GM18873 (cell line): ENCODE measurements around the gene NPAS3.

Source experiments
- ATAC-seq: cut with Tn5 transposase; IDR thresholded peaks from one replicate; pipeline ENCODE4 v1.9.1; 2021; ENCODE audit warnings: mild to moderate bottlenecking, moderate library complexity, moderate number of reproducible peaks; ENCODE audit not compliant: unreplicated experiment, low FRiP score

Gene NPAS3

DNA sequence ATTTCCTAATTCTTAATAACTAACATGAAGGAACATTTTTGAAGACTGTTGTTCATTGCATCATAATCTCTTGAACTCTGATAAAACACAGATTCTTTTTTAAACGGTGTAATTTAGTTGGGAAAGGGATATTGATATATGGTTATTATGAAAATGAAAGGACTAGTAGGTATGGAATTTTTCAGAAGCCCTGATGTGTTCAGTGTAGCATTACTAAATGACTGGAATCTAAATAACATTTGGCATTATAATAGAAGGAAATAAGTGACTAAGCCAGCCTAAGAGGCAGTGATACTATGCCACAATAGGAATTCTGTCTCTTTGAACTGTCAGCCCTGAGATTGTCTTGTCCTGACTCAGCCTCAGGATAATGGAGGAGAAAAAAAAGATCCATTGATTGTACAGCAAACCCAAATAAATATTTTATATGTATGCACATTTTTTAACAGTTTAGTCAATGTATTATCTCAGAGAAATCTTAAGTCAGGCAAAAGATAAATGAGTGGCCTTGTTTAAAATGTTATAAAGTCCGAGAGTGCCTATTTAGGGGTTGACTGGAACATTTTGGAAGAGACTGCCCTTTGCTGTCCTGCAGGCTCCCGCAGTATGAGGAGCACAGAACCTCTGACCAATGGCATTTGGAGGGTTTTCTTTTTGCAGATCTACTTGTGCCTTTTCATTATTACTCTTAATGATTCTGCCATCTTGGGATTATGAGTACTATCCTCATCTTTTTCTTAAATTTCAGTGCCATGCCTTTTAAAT, 741.0 kb downstream of the NPAS3 start:
- no peak for ATAC-seq

DNA sequence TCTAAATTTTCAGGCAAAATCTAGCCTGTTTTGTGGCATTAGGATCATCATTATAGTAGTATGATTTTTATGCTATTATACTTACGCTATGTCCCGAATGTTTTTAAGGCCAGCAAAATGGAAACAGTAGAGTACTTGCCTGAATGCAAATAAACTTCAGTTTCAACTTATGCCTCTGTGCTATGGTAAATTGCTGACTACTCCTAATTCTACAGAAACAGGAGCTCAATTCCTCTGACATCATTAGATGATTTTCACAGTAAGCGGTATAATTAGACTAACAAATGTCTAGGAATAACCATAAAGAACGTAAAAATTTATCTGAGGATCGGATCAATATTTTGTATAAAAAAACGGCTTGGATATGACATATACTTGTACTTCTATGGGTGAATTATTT, 742.2 kb downstream of the NPAS3 start:
- no peak for ATAC-seq

DNA sequence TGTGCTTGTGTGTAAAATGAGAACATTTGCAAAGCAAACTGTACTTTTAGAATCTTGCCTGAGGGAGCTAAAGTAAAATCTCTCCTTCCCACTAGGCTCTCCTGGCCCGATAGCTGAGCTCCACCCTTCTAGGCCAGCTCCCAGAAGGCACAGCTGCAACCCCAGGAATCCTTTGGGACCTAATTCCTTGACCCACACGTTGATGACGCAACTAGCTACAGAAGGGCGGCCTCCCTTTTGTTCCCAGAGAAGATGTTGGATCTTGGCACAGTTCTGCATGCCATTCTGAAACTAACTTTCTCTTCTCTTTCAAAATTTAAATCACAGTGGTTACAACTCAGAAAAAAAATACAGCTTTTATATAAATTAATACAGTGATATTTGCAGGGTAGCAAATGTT, 744.1 kb downstream of the NPAS3 start:
- ATAC-seq = no peak

DNA sequence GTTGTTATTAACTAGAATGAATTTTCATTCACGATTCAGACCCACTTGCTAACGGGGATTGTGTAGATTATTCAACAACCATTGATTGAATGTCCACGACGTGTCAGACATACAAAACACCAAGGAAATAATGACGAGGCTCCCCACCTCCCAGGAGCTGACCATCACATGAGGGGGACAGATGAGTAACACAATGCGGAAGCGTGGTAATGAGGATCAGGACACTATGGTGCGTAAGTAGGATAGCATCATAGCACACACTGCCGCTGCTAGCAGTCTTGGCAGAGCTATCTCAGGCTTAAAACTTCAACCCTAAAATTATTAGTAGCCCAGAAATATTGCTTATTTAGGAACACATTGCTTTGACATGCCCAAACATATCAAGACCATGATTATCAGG, 746.3 kb downstream of the NPAS3 start:
- no peak for ATAC-seq

DNA sequence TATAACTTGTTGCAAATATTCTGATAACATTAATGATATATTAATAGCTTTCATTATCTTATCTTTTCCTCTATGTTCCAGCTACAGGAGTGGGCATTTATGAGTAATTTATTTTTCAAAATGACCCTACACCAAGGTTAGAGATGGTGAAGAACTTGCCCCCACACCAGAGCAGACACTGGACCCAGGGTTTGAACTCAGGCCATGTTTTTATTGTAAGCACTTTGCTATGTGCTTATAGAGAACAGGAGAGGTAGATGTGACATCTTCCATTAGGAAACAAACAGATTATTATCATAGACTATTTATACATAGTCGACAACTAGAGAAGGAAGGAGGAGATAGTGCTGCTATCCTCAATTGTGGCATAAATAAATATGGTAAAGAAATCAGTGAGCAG, 747.0 kb downstream of the NPAS3 start:
- no peak for ATAC-seq

DNA sequence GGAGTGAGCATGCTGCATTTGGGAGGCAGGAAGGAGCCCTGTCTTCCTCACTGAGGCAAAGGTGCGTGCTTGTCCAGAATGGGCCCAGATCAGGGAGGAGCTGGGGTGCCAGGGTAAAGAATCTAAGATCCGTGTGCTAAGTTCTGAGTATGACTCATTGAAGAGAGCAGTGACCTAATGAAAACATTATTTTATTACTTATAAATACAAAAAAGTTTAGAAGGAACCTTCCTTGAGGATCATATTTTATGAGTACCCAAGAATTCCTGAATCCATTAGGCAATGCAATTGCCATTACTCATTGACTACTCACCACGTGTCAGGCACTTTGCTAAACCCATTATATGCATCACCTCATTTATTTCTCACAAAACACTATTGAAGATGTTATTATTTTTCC, 747.5 kb downstream of the NPAS3 start:
- ATAC-seq = no peak

DNA sequence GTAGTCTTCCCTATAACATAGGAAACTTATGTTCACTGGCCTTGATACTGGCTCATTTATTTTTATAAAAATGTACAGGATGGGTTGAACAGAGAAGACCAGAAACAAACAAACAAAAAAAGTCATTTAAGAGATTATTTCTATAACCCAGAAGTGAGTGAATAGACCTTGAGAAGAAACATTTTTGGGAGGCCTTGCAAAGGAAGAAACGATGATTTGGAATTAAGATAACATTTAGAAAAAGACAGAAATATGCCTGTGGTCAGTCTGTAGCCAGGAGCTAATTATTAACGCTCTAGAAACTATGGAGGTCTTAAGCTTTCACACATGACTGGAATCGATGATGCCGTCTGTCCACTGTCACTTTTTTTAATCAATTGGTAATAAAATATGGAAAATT, 748.2 kb downstream of the NPAS3 start:
- no peak for ATAC-seq

DNA sequence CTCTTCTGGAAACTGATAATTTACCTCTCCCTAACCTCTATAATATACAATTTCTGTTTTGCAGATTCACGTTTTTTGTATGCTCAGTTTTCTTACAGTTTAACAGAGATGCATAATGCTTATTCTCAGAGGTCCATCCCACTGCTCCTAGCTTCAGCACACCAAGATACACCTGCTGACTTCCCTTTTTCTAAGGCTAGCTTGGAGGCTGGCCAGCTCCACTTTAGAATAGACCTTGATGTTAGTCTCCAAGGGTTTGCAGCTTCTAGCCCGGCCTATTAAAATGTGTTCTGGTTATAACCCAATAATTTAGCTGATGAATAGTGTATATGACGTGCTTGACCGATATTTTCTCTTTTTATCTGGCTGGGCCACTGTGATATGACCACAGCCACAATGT, 751.0 kb downstream of the NPAS3 start:
- no peak for ATAC-seq

DNA sequence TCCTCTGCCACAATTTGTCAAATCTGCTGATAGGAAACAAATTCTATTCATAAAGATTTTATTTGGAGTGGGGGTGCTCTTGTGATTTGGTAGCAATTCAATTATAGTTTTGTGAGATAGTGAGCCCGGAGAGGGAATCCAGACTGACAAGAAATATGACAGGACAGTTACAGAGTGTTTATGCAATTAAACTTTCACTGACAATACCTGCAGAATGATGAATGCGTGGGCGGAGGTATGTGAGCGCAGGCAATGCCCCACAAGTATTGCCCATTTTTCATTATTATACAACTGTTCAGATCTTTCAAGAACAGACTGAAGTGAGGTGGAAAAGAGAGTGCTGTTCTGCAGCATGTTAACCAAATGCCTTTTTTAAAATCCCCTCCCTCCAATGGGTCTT, 753.2 kb downstream of the NPAS3 start:
- no peak for ATAC-seq

DNA sequence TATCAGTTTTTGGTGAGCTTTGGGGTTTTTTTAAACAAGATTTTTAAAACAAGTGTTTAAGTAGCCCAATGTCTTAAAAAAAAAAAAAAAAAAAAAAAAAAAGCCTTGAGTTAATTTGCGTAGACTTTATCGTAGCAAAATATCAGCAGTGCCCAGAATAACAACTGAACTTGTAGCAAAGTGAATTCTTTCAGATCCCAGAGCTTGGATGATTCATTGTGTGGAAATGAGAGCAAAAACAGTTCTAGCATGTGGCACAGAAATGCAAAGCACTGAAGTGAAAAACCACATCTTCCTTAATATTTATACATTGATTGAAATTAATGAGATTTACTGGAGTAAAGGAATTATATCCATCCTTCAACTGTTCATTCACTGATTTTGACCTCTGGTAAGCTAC, 754.1 kb downstream of the NPAS3 start:
- no peak for ATAC-seq

DNA sequence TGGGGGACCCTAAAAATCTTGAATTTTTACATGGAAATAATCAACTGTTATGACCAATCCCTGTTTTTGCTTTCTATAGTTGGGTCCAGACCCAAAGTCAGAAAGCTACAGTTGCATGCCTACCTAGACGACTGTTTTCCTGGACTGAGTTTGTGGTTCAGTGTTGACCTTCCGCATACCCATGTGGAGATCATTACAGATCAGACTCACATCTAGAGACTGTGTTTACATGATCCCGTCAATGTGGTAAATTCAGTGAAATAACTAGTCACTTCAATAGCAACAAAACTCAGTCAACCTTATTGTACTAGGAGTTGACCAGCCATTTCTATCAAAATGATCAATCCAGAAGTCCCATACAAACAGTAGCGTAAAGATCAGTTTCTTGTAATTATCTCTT, 754.6 kb downstream of the NPAS3 start:
- no peak for ATAC-seq

DNA sequence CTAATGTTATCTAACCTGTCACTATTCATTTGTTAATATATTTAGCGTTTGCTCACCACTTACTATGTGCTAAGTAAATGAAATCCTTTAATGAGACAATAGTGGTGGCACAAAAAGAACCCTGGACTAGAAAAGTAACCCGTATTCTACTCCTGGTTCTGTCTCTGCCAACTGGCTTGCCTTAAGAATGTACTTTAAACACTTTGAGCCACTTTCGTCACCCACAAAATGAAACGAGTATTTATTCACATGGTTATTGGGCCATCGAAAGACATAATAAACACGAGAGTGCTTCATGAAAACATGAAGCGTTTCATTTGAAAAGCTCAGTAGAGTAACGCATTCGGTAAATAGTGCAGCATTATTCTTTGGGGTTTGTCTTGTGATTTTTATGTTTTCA, 757.5 kb downstream of the NPAS3 start:
- ATAC-seq = no peak

DNA sequence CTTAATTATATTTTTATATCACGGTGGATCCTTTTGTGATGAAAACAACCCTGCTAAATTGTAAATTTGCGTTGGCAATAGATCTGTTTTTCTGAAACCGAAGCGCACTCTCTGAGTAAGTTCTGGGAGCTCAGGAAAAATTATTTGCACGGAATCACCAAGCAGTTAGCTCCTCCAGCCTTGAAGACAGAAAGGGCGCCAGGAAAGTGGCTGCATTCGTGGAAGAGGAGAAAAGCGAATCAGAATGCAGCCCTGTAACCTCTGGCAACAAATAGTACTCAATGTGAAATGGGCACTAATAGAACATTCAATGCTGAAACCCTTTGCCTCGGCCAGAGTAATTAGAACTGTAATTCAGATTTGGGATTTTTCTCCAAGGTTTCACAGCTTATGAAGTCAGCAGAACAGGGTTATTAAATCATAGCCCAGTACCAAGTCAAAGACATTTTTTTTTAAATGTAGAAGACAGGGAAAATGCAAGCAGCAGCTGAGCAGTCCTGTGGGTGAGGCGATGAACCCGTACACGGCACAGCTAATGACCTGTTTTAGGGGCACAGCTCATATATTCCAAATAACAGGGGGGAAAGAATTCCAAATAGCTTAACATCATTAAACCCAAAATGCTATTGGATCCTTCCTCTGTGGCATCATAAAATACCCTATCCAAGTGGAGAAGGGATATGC, 760.8 kb downstream of the NPAS3 start:
- no peak for ATAC-seq

DNA sequence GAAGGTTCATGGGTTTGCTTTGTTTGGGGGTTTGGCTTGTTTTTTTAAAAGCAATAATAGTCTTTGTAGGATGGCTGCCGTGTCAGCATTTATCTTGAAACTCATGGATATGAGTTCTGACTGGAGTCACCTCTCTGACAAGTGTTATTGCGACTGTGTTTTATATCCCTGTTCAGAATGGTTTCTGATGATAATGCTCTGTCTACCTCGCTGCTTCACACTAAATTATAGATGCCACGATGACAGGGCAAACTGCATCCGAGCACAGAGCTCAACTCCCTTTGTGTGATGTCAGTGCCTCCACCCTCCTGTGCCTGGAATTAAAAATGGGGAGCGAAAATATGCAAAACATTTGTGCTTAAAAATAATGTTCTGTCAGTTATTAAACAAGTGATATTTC, 761.4 kb downstream of the NPAS3 start:
- ATAC-seq = no peak

DNA sequence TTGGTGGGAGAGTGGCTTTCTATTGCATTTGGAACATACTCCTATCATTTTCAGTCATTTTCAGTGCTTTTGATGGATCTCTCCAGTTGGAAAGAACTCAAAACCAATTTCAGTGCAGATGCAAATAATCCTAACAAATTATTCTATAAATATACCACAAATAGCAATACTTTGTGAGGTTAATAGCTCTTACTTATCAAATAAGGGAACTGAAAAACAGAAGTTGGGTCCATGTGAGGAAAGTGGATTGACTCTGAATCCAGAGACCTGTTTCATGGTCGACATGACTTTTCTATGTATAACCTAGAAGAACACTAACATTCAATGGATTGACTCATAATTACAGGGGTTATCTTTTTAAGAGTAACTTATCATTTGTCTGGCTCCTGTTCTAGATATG, 763.6 kb downstream of the NPAS3 start:
- no peak for ATAC-seq

DNA sequence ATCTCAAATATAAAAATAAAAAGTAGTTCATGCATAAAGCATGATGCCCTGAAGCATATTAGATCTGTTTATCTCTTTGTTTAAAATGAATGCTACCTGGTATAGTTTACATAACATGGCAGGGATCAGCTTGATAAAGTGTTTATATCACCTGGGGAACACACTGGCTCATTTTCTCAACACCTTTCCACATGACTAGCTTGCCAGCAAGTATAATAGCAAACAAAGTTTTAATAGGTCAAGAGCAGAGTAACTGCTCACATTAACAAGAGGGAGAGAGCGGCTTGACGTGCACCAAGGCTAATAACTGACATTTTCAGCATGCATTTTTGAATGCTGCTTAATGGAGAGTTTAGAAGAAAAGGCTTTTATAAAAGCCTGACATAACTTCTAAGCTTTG, 765.8 kb downstream of the NPAS3 start:
- ATAC-seq = no peak

DNA sequence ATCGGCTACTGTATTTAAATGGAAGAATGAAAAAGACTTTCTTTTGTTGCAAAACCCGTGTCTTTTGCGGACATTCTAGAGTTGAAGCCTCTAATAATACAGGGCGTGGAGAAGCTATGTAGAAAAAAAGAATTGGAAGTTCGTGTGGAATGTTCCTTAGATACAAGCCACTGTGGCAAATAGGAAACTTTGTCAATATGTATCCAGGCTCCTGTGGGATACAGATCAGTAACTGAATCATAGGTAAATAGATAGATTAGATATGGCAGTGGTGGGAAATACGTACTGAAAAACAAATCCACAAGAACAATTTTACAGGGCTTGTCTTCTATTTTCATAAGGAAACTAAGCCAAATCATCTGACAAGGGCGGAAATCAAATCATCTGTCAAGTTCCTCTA, 766.8 kb downstream of the NPAS3 start:
- no peak for ATAC-seq

DNA sequence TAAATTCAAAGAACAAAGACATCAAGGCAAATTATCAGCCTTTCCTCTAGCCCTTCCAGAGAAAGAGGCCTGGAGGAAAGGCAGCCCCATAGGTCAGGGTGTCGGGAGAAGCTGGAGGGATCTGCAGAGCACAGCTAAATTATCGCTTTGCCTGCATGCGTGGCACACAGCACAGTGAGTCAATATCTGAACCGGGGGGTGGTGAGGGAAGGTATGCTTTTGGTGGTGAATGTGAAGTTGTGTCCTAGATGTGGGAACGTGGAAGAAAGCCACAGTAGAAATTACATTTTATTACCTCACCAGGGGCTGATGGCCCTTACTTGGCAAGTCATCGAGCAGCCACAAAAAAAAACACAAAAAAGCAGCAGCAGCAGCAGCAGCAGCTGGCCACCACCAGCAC, 769.0 kb downstream of the NPAS3 start:
- ATAC-seq = no peak

DNA sequence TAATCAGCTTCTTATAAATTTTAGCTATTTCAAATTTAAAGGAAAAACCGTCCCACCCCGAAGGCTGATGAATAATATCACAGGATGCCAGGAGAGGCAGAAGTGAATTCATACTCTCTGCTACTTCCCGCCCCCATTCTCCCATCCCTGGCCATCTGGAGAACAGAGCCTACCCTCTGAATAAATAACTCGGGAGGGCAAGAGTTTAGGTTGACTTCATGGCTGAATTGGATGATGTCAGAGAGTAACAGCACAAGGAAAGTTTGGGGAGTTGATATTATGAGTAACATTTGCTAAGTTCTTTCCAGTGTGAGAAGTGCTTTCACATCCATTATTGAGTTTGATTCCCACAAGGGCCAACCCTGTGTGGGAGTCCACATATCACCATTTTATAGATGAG, 770.6 kb downstream of the NPAS3 start:
- no peak for ATAC-seq

DNA sequence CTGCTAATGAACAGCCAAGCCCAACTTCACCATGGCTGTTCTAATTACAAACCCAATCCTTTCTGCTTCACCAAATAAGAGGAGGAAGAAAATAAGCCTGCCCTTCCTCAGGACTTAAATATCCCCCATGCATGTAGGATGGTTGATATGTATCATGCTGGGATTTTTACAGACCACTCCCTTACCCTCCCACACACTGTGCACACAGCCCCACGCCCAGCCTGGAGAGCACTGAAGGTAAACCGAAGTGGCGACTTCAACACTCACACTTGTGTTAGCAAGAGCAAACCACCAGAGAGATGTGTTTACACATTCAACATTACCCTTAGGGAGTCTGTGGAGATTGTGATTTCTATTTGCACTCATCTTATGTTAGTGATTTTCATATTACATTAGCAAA, 771.0 kb downstream of the NPAS3 start:
- ATAC-seq = no peak

DNA sequence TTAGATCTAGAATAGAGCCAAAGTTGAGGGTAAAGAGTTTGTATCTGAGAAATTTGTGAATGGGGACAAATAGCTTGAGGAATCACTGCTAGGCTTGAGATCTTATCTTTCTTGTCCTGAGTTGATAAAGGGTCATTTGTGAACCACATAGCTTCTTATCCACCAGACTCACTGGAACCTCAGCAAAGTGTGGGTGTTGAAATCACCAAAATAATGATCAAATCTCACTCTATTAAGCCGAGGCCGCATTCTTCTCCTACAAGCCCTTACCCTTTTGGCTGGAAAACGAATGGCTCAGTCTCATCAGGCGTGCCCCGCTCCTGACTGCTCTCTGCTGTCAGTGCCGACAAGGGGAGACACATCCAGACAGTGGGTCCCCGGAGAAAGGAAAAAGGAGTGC, 771.6 kb downstream of the NPAS3 start:
- no peak for ATAC-seq

DNA sequence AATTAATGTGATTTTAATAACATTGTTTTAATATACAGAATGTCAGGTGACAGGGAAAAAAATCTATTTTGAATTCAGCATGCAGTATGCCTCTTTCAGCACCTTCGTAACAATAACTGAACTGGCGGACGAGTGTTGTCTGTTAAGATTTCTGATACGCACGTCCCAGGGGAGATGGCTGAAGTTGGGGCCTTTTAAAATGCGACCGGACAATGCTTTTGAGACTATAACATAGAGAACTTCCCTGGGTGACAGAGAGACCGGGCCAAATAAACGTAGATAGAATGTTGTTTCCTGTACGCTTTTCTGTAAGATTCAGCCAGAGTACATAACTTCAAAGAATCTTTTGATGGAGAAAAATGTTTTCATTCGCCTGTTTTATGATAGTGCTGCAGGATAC, 772.5 kb downstream of the NPAS3 start:
- ATAC-seq = no peak
